ENCODE measurements around the gene ASB10. TPM values are rescaled to one million over a fixed set of nuclear protein-coding genes. Genes with fewer than 3 reads are reported as not detected.

ASB10 gene
- total RNA-seq, 1 experiment from 2014 or later = not detected

GRCh38 chr7:151192002-151192539, 5.0 kb upstream of the ASB10 start:
- DNase-seq (ENCODE audit: low spot score) = no peak
- in situ Hi-C loops (cut with HindIII; ENCODE audit: low sequenced_read_pairs) = no loop called here

- no peak for DNase-seq (ENCODE audit: low spot score)
- in situ Hi-C loops (cut with HindIII; ENCODE audit: low sequenced_read_pairs) = no loop called here
Observed at GRCh38 chr7:151191544-151191943, 4.5 kb upstream of the ASB10 start.

DNA sequence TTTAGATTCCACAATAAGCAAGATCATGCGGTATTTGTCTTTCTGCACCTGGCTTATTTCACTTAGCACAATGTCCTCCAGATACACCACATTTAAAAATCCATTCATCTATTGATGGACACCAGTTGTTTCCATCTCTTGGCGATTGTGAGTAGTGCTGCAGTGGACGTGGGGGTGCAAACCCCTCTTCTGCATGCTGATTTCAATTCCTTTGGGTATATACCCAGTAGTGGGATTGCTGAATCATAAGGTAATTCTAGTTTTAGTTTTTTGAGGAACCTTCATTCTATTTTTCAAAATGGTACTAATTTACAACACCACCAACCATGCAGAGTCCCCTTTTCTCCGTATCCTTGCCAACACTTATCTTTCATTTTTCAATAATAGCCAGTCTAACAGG, 2.0 kb upstream of the ASB10 start:
- DNase-seq (ENCODE audit: low spot score) = no peak
- in situ Hi-C loops (cut with HindIII; ENCODE audit: low sequenced_read_pairs) = no loop called here

- in situ Hi-C loops (cut with HindIII; ENCODE audit: low sequenced_read_pairs) = no loop called here
- DNase-seq (ENCODE audit: low spot score) = no peak
Observed at GRCh38 chr7:151188252-151188542, 1.1 kb upstream of the ASB10 start.

GRCh38 chr7:151187409-151188251, 580 bp upstream of the ASB10 start:
- no peak for DNase-seq (ENCODE audit: low spot score)

DNA sequence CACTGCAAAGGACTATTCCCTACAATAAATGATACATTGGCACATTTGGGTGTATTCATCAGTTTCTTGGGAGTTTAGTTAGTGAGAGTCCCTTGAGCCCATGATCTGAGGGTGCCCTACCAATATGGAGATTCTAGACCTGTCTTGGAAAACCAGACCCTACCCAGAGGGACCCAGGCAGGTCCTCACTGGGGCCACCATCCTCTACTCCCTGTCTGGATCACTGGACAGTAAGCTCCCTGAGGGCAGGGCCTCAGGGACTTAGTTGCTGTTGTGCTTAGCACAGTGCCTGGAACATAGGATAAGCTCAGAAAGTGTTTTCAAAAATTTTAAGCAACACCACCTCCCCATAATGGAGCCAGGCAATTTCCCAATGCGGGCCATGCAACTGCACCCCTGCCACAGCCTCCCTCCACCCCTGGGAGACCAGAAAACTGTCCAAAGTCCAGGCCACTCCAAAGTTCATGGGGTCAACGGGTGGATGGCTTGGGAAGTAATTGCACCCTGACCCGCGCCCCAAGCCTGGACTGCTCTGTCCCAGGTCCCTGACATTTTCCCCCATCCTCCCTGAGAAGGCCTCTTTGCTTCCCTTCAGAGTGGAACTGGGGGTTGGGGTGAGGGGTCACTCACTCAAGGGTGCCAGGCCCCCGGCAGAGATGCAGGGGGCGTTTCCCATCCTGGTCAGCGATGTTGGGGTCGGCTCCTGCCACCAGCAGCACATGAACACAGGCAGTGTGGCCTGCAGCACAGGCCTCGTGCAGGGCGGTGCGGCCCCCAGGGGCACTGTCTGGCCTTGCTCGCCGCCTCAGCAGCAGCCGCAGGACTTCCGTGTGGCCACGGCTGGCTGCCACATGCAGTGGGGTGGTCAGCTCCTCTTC, 1.0 kb downstream of the ASB10 start:
- in situ Hi-C loops (cut with HindIII; ENCODE audit: low sequenced_read_pairs) = no loop called here
- DNase-seq (ENCODE audit: low spot score) = no peak

More at GRCh38 chr7:151187409-151188251, 580 bp upstream of the ASB10 start:
- in situ Hi-C loops (cut with HindIII; ENCODE audit: low sequenced_read_pairs) = no loop called here

DNA sequence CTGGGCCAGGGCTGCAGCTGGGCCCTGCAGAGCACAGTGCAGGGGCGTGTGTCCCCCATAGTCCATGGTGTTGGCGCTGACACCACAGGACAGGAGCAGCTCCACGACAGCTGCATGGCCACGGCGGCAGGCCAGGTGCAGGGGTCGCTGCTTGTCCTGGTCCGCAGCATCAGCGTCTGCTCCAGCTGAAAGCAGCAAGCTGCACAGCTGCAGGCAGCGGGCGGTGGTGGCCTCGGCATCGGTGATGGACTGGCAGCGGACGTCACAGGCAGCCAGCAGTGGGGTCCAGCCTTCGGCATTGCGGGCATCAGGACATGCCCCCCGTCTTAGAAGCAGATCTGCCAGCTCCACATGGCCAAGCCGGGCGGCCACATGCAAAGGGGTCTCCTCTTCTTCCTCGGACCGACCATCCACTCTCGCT, 6.0 kb downstream of the ASB10 start:
- no peak for DNase-seq (ENCODE audit: low spot score)
- in situ Hi-C loops (cut with HindIII; ENCODE audit: low sequenced_read_pairs) = no loop called here

- no peak for DNase-seq (ENCODE audit: low spot score)
- in situ Hi-C loops (cut with HindIII; ENCODE audit: low sequenced_read_pairs) = no loop called here
Observed at GRCh38 chr7:151179946-151180345, 7.1 kb downstream of the ASB10 start.

GRCh38 chr7:151179287-151179860, 7.7 kb downstream of the ASB10 start:
- no peak for DNase-seq (ENCODE audit: low spot score)
- in situ Hi-C loops (cut with HindIII; ENCODE audit: low sequenced_read_pairs) = no loop called here

GRCh38 chr7:151178831-151179230, 8.2 kb downstream of the ASB10 start:
- DNase-seq (ENCODE audit: low spot score) = no peak
- in situ Hi-C loops (cut with HindIII; ENCODE audit: low sequenced_read_pairs) = no loop called here

GRCh38 chr7:151178236-151178635, 8.8 kb downstream of the ASB10 start:
- in situ Hi-C loops (cut with HindIII; ENCODE audit: low sequenced_read_pairs) = no loop called here
- no peak for DNase-seq (ENCODE audit: low spot score)

DNA sequence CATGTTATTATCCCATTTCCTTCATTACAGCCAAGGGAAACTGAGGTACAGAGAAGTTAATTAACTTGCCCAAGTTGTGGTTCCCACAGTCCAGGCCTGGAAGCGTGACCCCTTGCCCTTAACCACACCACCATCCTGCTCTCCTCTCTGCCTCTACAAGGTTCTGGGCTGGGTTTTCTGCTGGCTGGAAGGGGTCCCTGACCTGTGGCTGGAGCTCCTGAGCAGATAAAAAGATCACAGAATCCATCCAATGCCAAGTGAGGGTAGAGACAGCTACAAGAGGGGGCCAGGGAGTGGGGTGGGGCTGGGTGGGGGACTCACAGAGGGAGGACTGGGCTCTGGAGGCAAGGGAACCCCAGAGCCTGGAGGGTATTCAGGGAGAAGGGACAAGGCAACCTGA, 9.7 kb downstream of the ASB10 start:
- DNase-seq (ENCODE audit: low spot score) = no peak
- in situ Hi-C loops (cut with HindIII; ENCODE audit: low sequenced_read_pairs) = no loop called here

DNA sequence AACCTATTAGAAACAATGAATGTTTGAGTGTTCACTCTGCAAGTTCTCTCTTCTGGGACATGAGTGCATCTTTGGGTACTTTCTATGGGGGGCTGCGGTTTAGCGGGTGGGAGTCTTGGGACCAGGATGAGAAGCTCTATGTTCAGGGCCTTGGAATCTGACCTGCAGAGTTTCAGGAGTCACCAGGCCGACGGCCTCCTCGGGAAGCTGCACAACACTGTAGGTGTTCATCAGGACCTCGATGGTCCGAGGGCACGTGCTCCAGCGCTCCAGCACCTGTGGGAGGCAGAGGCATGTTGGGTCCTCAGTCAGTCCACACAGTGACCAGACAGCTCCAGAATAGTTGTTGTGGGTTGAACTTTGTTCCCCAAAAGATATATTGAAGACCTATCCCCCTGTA, 10.6 kb downstream of the ASB10 start:
- no peak for DNase-seq (ENCODE audit: low spot score)
- in situ Hi-C loops (cut with HindIII; ENCODE audit: low sequenced_read_pairs) = no loop called here

DNA sequence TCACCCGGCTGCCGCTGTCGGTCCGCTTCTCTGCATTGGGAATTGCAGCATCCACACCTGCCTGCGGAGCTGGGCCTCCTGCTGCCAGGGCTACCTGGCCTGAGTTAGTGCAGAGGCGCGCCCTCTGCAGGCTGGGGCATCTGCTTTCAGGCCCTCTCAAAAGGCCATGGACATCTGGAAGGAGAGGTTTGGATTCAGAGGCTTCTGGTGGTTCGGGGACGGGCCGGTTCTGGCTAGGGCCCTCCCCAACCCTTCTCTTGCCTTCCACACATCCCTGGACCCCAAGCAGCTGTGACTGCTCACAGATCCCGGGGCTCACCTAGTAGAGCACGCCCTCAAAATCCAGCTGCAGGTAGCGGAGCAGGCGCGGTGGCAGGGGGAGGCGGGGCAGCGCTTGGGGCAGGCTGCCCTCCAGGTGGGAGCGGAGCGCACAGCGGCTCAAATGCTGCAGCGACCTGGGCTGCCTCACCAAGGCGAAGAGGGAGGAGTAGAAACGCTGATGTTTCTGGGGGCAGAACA, 11.2 kb downstream of the ASB10 start:
- in situ Hi-C loops (cut with HindIII; ENCODE audit: low sequenced_read_pairs) = no loop called here
- DNase-seq (ENCODE audit: low spot score) = no peak

DNA sequence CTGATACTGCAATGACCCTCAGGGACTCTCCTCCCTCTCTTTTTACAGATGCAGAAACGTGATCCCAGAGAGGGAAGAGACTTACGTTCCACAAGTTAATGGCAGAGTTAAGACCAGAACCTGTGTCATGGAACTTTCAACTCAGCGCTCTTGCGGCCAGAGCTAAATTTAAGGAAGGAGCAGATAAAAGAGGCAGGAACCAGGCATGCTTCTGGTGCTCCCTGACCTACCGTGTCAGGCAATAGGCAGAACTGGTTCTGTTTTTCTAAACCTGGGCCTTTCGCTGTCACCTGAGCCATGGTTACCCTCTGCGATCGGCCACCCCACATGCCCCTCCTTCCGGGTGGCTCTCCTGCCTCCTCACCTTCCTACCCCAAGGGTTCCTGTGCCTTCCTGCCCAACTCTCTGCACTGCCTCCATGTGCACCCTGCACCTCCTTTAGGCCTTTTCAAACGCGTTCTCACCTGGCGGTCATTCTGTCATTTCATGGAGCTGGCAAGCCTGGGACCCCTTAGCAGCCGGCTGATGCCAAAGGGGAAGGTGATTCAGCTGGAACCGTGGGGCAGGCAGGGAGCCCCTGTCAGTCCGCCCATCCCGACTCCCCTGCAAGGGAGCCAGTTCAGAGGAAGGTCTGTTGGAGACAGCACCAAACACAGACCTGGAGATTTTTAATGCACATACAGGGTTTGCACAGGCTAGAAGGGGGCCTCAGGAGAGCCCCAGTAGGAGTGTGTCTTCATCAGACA, 11.8 kb downstream of the ASB10 start:
- DNase-seq (ENCODE audit: low spot score) = no peak
- in situ Hi-C loops (cut with HindIII; ENCODE audit: low sequenced_read_pairs) = no loop called here

GRCh38 chr7:151174246-151175046, 12.6 kb downstream of the ASB10 start:
- in situ Hi-C loops (cut with HindIII; ENCODE audit: low sequenced_read_pairs) = no loop called here
- DNase-seq (ENCODE audit: low spot score) = peak; percentile 18

- no peak for DNase-seq (ENCODE audit: low spot score)
- in situ Hi-C loops (cut with HindIII; ENCODE audit: low sequenced_read_pairs) = no loop called here
Observed at GRCh38 chr7:151173386-151174245, 13.4 kb downstream of the ASB10 start.

Data from G401 (cell line).